Liver (tissue), 9 donors: Measurements from ENCODE around the gene TLL2. TPM values are rescaled to one million over a fixed set of nuclear protein-coding genes. Genes with fewer than 3 reads are reported as not detected.

Source experiments
- DNase-seq: peaks from one replicate; pipeline ENCODE4 v3.0.0-alpha.2; 2017; ENCODE audit warnings: low spot score
- H3K27ac ChIP-seq, 2 donors: one replicate each; pipeline ENCODE4 v1.7.0; 2013; ENCODE audit warnings: inconsistent platforms in 2 of 2, low read length in 2 of 2, control low read depth in 1 of 2, low read depth in 1 of 2, mild to moderate bottlenecking in 1 of 2
- H3K27me3 ChIP-seq, 4 donors: one replicate each; pipeline versions ENCODE4 v1.6.1 to v1.7.0; 2013; ENCODE audit warnings: low read length in 3 of 4, inconsistent platforms in 1 of 4, mild to moderate bottlenecking in 1 of 4, moderate library complexity in 1 of 4; ENCODE audit not compliant: control insufficient read depth in 4 of 4, insufficient read depth in 4 of 4
- H3K36me3 ChIP-seq, 4 donors: one replicate each; pipeline versions ENCODE4 v1.6.1 to v1.7.0; 2013; ENCODE audit warnings: low read length in 3 of 4, mild to moderate bottlenecking in 3 of 4, low read depth in 1 of 4, moderate library complexity in 1 of 4; ENCODE audit not compliant: control insufficient read depth in 4 of 4, insufficient read depth in 3 of 4
- H3K4me1 ChIP-seq, 4 donors: one replicate each; pipeline versions ENCODE4 v1.6.1 to v1.7.0; 2013; ENCODE audit warnings: low read length in 3 of 4, mild to moderate bottlenecking in 3 of 4, moderate library complexity in 1 of 4; ENCODE audit not compliant: control insufficient read depth in 4 of 4, insufficient read depth in 4 of 4
- H3K4me3 ChIP-seq, 3 donors: one replicate each; pipeline versions ENCODE4 v1.6.1 to v1.7.0; 2013; ENCODE audit warnings: low read length in 3 of 3, control low read depth in 1 of 3, low read depth in 1 of 3, mild to moderate bottlenecking in 1 of 3
- H3K9ac ChIP-seq, 2 donors: one replicate each; pipeline ENCODE4 v1.7.0; 2013; ENCODE audit warnings: low read length in 2 of 2, mild to moderate bottlenecking in 2 of 2, moderate library complexity in 2 of 2, control low read depth in 1 of 2, low read depth in 1 of 2
- H3K9me3 ChIP-seq, 4 donors: one replicate each; pipeline versions ENCODE4 v1.6.1 to v1.7.0; 2013; ENCODE audit warnings: low read length in 3 of 4; ENCODE audit not compliant: control insufficient read depth in 4 of 4
- ATF3 ChIP-seq: IDR thresholded peaks from 2 replicates; pipeline ENCODE4 v1.6.1; 2016; ENCODE audit warnings: antibody characterized with exemption
- CTCF ChIP-seq: fragments of 150-350 bp; IDR thresholded peaks from 2 replicates; pipeline ENCODE4 v1.5.1; 2017; ENCODE audit warnings: improper control_type of control experiment, low read depth, low read length; ENCODE audit not compliant: missing input control
- EGR1 ChIP-seq, 2 donors: IDR thresholded peaks; 2 replicates each; pipeline ENCODE4 v1.6.1; 2016 to 2018; ENCODE audit warnings: antibody characterized with exemption in 2 of 2, low read depth in 2 of 2
- FOXA1 ChIP-seq: IDR thresholded peaks from 2 replicates; pipeline ENCODE4 v1.6.1; 2016; ENCODE audit warnings: antibody characterized with exemption
- FOXA2 ChIP-seq: IDR thresholded peaks from 2 replicates; pipeline ENCODE4 v1.6.1; 2016; ENCODE audit warnings: antibody characterized with exemption
- GABPA ChIP-seq, 2 donors: IDR thresholded peaks in 1 of 2; conservative IDR thresholded peaks in 1 of 2; 2 replicates each; pipeline ENCODE4 v1.6.1; 2016; ENCODE audit warnings: antibody characterized with exemption in 2 of 2, mild to moderate bottlenecking in 1 of 2, moderate library complexity in 1 of 2
- HNF4A ChIP-seq, 2 donors: conservative IDR thresholded peaks; 2 replicates each; pipeline ENCODE4 v1.6.1; 2016; ENCODE audit warnings: antibody characterized with exemption in 2 of 2, mild to moderate bottlenecking in 2 of 2
- HNF4G ChIP-seq: IDR thresholded peaks from 2 replicates; pipeline ENCODE4 v1.6.1; 2016; ENCODE audit warnings: antibody characterized with exemption
- JUND ChIP-seq, 2 donors: IDR thresholded peaks; 2 replicates each; pipeline ENCODE4 v1.6.1; 2016; ENCODE audit warnings: antibody characterized with exemption in 2 of 2
- MAX ChIP-seq: IDR thresholded peaks from 2 replicates; pipeline ENCODE4 v1.6.1; 2016; ENCODE audit warnings: antibody characterized with exemption
- NR2F2 ChIP-seq: IDR thresholded peaks from 2 replicates; pipeline ENCODE4 v1.6.1; 2016; ENCODE audit warnings: antibody characterized with exemption
- RAD21 ChIP-seq, 2 donors: IDR thresholded peaks; 2 replicates each; pipeline ENCODE4 v1.6.1; 2016; ENCODE audit warnings: antibody characterized with exemption in 2 of 2, mild to moderate bottlenecking in 2 of 2
- RXRA ChIP-seq, 2 donors: IDR thresholded peaks; 2 replicates each; pipeline ENCODE4 v1.6.1; 2017 to 2018; ENCODE audit warnings: antibody characterized with exemption in 2 of 2, mild to moderate bottlenecking in 1 of 2
- SP1 ChIP-seq: IDR thresholded peaks from 2 replicates; pipeline ENCODE4 v1.6.1; 2018; ENCODE audit warnings: antibody characterized with exemption, mild to moderate bottlenecking
- TAF1 ChIP-seq: conservative IDR thresholded peaks from 2 replicates; pipeline ENCODE4 v1.6.1; 2016; ENCODE audit warnings: antibody characterized with exemption, mild to moderate bottlenecking
- YY1 ChIP-seq: IDR thresholded peaks from 2 replicates; pipeline ENCODE4 v1.6.1; 2016; ENCODE audit warnings: antibody characterized with exemption, mild to moderate bottlenecking
- ZBTB33 ChIP-seq: IDR thresholded peaks from 2 replicates; pipeline ENCODE4 v1.6.1; 2016; ENCODE audit warnings: antibody characterized with exemption
- WGBS: extraction: QIAGEN DNeasy Blood & Tissue Kit; methylation state at CpG from one replicate; pipeline ENCODE4 v1.1.7; 2013; 5-methylcytosine and 5-hydroxymethylcytosine counted together
- polyA plus RNA-seq, 2 donors: library from polyadenylated mRNA; stranded (reverse) in 1 of 2; unstranded in 1 of 2; fragments of 200-250 nt in 1 of 2; fragments of >200 nt in 1 of 2; fragmentation: Nextera tagmentation in 1 of 2; extraction: Ambion mirVana in 1 of 2; gene quantifications; one replicate each; pipeline versions ENCODE4 v1.2.1 to v1.2.3, GENCODE V29; 2013 to 2015
- total RNA-seq, 2 donors: library from RNA; depleted of rRNA; stranded (reverse); fragments of >200 nt; gene quantifications; one replicate each; pipeline ENCODE4 v1.2.3, GENCODE V29; 2014
- TF ChIP-seq, protein P1 (sequence below): IDR thresholded peaks from 2 replicates; pipeline ENCODE4 v1.6.1; 2016; ENCODE audit warnings: antibody characterized with exemption, mild to moderate bottlenecking
- donor health status: healthy.
- donor health status: healthy.
- donor health status: healthy.
- donor health status: healthy.
- donor health status: healthy.

Gene TLL2
- total and polyA plus RNA-seq, 4 donors, result 0.06 to 0.19 (median 0.08) TPM; not detected in 1

DNA sequence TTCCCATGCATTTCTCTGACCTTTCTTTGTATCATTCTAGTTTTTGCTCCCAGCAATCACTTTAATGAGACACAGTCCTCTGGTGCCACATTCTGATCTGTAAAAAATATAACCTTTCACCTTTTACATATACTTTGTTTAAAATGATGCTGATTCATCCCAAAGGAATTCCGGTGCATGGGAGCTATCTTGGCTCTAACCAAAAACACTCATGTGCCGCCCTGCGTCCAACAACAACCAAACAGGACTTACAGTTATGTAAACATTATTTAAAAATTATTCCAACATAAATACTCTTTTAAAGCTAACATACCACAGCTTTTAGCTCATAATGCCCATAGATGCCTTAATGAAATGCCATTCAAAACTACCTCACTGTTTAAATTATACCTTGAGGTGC, 147.2 kb downstream of the TLL2 start (continued):
- TF ChIP-seq, protein P1, sequence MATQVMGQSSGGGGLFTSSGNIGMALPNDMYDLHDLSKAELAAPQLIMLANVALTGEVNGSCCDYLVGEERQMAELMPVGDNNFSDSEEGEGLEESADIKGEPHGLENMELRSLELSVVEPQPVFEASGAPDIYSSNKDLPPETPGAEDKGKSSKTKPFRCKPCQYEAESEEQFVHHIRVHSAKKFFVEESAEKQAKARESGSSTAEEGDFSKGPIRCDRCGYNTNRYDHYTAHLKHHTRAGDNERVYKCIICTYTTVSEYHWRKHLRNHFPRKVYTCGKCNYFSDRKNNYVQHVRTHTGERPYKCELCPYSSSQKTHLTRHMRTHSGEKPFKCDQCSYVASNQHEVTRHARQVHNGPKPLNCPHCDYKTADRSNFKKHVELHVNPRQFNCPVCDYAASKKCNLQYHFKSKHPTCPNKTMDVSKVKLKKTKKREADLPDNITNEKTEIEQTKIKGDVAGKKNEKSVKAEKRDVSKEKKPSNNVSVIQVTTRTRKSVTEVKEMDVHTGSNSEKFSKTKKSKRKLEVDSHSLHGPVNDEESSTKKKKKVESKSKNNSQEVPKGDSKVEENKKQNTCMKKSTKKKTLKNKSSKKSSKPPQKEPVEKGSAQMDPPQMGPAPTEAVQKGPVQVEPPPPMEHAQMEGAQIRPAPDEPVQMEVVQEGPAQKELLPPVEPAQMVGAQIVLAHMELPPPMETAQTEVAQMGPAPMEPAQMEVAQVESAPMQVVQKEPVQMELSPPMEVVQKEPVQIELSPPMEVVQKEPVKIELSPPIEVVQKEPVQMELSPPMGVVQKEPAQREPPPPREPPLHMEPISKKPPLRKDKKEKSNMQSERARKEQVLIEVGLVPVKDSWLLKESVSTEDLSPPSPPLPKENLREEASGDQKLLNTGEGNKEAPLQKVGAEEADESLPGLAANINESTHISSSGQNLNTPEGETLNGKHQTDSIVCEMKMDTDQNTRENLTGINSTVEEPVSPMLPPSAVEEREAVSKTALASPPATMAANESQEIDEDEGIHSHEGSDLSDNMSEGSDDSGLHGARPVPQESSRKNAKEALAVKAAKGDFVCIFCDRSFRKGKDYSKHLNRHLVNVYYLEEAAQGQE, result no peak

DNA sequence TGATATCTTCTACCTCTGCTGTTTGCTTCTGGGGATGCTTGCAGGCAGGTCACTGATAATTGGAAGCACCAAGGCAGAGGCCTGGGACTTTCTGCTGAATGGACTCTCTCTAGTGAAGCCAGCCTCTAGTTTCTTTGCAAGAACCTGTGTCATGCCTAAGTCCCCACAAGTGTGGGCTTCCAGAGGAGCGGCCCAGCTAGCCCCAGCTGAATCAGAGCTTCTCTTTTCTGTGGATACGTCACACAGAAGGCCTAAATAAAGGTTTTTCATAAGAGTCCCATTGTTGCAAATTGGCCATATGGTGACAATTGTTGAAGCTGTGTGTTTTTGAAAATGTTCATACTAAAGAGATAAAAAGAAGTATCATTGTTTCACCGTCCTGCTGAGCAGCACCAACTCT, 148.2 kb downstream of the TLL2 start:
- Histone ChIP-seq H3K27ac (no peak overlapping the region), H3K4me3 (no peak overlapping the region), H3K27me3 (no peaks in the 10 kb centered on the region), H3K36me3 (no peaks in the 10 kb centered on the region), H3K4me1 (no peaks in the 10 kb centered on the region), H3K9me3 (no peaks in the 10 kb centered on the region), H3K9ac (no peak overlapping the region)
- 88% methylated on average over 3 of the region's 3 CpGs for WGBS
- TF ChIP-seq GABPA (IDR thresholded peaks at IDR 0.05 in 1 of 2, conservative IDR thresholded peaks at IDR 0.05 in 1 of 2) (no peak), HNF4G (no peak), TAF1 (no peak), HNF4A (conservative IDR thresholded peaks at IDR 0.05) (no peak), ATF3 (no peak), FOXA1 (no peak), SP1 (no peak), MAX (no peak), NR2F2 (no peak), JUND (IDR thresholded peaks at IDR 0.05) (no peak), EGR1 (IDR thresholded peaks at IDR 0.05; ENCODE audit: low read depth in 2 of 2) (no peak), RAD21 (IDR thresholded peaks at IDR 0.05) (no peak), FOXA2 (no peak), CTCF (no peak), RXRA (IDR thresholded peaks at IDR 0.05) (no peak), YY1 (no peak), ZBTB33 (no peak)
- TF ChIP-seq, protein P1, result no peak
- no peak for DNase-seq
